Fibroblast of the aortic adventitia (primary cell): ENCODE results near the gene RAPGEF2. TPM values are rescaled to one million over a fixed set of nuclear protein-coding genes. Genes with fewer than 3 reads are reported as not detected.

Experiments
- DNase-seq: peaks from one replicate; pipeline ENCODE4 v3.0.0-alpha.2; 2010; ENCODE audit warnings: low read depth
- H3K4me3 ChIP-seq: 2 replicates; pipeline ENCODE4 v1.5.1; 2011; ENCODE audit warnings: low read depth, mild to moderate bottlenecking, control low read depth, low read length, moderate library complexity
- total RNA-seq: library from RNA; depleted of rRNA; stranded (reverse); fragments of >200 nt; gene quantifications from 2 replicates; pipeline ENCODE4 v1.2.3, GENCODE V29; 2012; ENCODE audit warnings: low replicate concordance
- TF ChIP-seq, protein P1 (sequence below): IDR thresholded peaks from 2 replicates; pipeline ENCODE4 v1.5.1; 2011; ENCODE audit warnings: mild to moderate bottlenecking, low read length, control low read depth, inconsistent platforms; ENCODE audit not compliant: insufficient read depth

Gene RAPGEF2
- total RNA-seq, 1 donor: 44.0 TPM

DNA sequence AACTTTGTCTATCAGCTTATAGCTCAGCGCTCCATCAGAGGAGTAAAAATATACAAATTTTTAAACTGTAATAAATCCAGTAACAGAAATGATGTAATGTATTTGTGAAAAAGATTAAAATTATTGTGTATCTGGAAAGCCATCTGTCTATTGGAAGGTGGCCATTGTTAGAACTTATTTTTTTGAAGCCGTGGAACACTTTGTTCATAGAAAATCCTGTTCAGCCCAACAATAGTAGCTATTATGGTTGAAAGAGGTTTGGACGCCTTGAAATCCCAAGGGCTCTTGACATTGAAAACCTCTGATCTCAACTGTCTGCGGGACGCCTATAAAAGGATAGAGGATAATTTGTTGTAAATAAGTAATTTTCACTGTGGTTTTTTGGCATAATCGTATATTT is 98.3 kb downstream of the RAPGEF2 start:
- H3K4me3 ChIP-seq: no peak overlapping the region
- TF ChIP-seq, protein P1, sequence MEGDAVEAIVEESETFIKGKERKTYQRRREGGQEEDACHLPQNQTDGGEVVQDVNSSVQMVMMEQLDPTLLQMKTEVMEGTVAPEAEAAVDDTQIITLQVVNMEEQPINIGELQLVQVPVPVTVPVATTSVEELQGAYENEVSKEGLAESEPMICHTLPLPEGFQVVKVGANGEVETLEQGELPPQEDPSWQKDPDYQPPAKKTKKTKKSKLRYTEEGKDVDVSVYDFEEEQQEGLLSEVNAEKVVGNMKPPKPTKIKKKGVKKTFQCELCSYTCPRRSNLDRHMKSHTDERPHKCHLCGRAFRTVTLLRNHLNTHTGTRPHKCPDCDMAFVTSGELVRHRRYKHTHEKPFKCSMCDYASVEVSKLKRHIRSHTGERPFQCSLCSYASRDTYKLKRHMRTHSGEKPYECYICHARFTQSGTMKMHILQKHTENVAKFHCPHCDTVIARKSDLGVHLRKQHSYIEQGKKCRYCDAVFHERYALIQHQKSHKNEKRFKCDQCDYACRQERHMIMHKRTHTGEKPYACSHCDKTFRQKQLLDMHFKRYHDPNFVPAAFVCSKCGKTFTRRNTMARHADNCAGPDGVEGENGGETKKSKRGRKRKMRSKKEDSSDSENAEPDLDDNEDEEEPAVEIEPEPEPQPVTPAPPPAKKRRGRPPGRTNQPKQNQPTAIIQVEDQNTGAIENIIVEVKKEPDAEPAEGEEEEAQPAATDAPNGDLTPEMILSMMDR: no peak
- no peak for DNase-seq

DNA sequence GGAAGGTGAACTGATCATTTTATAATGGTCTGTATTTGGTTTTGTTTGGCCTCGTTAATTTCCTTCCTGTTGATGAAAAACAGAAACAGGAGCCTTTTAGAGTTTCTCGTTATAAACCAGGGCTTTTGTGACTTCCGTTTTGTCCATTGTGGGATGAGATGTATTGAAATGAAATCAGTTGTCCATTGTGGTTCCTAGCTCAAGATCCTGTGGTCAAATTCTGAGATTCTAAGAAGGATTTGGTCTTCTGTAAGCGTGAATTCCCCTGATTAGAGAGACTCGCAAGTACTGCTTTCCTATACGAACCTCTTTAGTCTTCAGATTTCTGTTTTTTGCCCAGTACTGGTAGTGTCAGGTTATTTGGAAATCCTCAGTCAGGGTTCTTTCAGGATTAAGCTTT is 101.7 kb downstream of the RAPGEF2 start:
- TF ChIP-seq, protein P1: no peak
- DNase-seq: no peak
- no peak overlapping the region for H3K4me3 ChIP-seq

DNA sequence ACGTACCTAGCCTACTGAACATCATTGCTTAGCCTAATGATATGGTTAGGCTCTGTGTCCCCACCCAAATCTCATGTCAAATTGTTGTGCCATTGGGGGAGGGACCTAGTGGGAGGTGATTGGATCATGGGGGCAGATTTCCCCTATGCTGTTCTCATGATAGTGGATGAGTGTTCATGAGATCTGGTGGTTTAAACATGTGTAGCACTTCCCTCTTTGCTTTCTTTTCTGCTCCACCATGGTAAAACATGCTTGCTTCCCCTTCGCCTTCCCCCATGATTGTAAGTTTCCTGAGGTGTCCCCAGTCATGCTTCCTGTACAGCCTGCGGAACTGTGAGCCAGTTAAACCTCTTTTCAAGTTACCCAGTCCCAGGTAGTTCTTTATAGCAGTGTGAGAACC is 102.6 kb downstream of the RAPGEF2 start:
- TF ChIP-seq, protein P1: no peak
- no peak overlapping the region for H3K4me3 ChIP-seq
- DNase-seq: no peak

DNA sequence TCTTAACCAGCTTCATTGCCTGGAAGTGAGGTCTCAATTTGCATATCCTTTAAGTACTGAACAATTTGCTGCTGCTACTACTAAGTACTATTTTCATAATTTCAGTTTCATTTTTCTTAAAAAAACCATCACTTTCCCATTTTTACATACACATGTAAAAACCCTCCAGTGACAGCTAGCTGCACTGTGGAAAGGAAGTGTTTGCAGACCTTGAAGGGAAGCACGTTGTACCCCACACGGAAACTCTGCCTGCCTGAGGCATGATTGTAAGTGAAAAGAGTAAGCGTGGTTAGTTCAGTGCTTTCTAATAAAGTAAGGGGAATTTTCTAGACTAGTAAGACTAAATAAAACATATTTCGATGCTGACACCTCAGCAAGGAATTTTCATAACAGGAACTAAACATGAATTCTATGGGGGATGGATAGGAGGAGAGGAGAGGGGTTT is 103.6 kb downstream of the RAPGEF2 start:
- TF ChIP-seq, protein P1: no peak
- no peak overlapping the region for H3K4me3 ChIP-seq
- DNase-seq: peak; percentile 16

DNA sequence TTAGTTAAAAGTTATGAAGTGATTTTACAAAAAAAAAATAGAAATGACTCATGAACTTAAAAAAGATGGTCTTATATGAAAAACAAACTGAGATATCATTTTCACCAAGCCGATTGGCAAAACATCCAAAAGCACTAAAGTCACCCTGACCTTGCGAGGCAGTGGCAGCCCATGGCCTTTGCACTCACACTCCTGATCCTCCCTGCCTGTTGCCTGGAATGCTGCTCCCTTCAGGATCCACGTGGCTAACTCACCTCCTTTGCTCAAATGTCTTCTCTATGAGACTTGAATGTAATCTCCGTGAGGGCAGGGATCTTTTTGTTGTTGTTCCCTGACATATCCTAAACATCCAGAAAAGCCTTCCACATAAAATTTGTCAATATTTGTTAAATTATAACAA is 106.4 kb downstream of the RAPGEF2 start:
- no peak for DNase-seq
- TF ChIP-seq, protein P1: no peak
- H3K4me3 ChIP-seq: no peak overlapping the region

DNA sequence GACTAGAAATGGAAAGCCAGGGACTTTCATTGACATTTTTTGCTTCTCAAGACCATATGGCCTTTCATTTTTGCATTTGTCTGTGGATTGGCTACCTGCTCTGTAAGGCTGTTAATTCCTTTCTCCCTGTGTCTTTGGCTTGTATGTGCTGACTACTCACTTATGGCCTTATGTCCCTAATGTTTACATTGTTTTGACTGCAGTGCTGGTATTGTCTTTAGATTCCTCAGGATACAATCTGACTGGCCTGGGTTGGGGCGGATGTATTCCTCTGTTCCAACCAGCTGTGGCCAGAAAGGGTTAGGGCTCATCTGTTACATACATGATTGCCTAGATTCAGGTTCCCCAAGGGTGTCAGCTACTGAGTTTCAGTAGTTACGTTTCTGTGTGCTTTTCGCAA is 108.1 kb downstream of the RAPGEF2 start:
- no peak for DNase-seq
- TF ChIP-seq, protein P1: no peak
- H3K4me3 ChIP-seq: no peak overlapping the region

DNA sequence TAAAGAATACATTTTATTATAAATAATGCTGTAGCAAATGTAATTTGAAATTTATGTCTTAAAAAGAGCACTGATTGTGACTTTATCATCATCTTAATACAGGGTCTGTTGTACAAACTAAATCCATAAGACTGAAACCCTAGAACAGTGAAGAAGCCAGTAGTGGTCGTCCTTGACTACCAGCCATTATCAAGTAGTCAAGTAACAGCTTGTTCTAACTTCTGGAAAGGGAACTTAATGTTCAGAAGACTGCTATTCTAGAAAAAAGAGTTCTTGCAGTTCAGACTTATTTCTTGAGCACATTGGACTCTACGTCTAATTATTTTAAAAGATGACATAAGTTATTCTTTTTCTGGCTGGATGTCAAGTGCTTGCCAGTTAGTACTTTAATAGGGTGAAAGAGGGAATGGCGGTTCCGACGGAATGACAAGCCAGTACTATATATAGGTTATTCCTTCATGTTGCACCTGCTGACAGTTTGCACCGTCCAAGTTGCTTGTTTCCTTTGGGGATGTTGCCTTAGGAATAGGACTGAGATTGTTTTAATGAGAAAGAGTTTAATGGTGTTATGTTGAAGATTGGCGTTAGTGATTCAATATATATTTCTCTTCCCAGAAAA is 109.9 kb downstream of the RAPGEF2 start:
- TF ChIP-seq, protein P1: no peak
- H3K4me3 ChIP-seq: no peak overlapping the region
- DNase-seq: no peak
